Lower leg skin (tissue), 4 donors: ENCODE data around the gene COQ2. TPM values are rescaled to one million over a fixed set of nuclear protein-coding genes. Genes with fewer than 3 reads are reported as not detected.

ENCODE experiments used
- DNase-seq, 2 donors: peaks; one replicate each; pipeline ENCODE4 v3.0.0-alpha.2; 2019; ENCODE audit warnings: low spot score in 2 of 2
- H3K4me3 ChIP-seq: fragments of 200-600 bp; sonication (generic); 2 replicates; pipeline ENCODE4 v1.5.1; 2017; ENCODE audit warnings: mild to moderate bottlenecking, low read depth; ENCODE audit not compliant: poor library complexity, severe bottlenecking
- CTCF ChIP-seq, 3 donors: fragments of 450-650 bp; IDR thresholded peaks; one replicate each; pipeline ENCODE4 v1.5.1; 2016; ENCODE audit warnings: antibody characterized with exemption in 3 of 3, mild to moderate bottlenecking in 3 of 3, moderate library complexity in 2 of 3
- POLR2A ChIP-seq, 2 donors: fragments of 450-650 bp; IDR thresholded peaks; one replicate each; pipeline ENCODE4 v1.6.1; 2016 to 2017; ENCODE audit warnings: antibody characterized with exemption in 2 of 2, mild to moderate bottlenecking in 1 of 2, moderate library complexity in 1 of 2
- WGBS, 2 donors: methylation state at CpG; one replicate each; pipeline ENCODE4 v1.1.5; 2018; 5-methylcytosine and 5-hydroxymethylcytosine counted together
- intact Hi-C: fragments of 100-400 bp; cut with DNase I; formaldehyde crosslinking; loops from one replicate; pipeline ENCODE4 v1.15.0; 2023; ENCODE audit warnings: low total_unique reads
- total RNA-seq, 4 donors: library from RNA; depleted of rRNA; stranded (reverse); fragments of >200 nt; gene quantifications; one replicate each; pipeline ENCODE4 v1.1.0, GENCODE V29; 2016

COQ2 gene
- total RNA-seq, 4 donors from 2014 or later: 9.7 to 20.1 (median 12.6) TPM

- no peak for DNase-seq
- H3K4me3 ChIP-seq: no peak overlapping the region
- TF ChIP-seq POLR2A (IDR thresholded peaks at IDR 0.05) (no peak), CTCF (IDR thresholded peaks at IDR 0.05) (no peak)
- intact Hi-C loops: loop anchor here (5.0 kb wide), 1 partner anchor 211 kb away; no protein-coding TSS in a partner anchor
- WGBS, 2 donors: 87 to 91% methylated on average over 5 of the region's 5 CpGs
Measured at GRCh38 chr4:83272900-83273299, 11.7 kb downstream of the COQ2 start.

- 80 to 86% methylated on average over 1 of the region's 1 CpG for WGBS, 2 donors
- intact Hi-C loops: no loop called here
- H3K4me3 ChIP-seq: no peak overlapping the region
- TF ChIP-seq POLR2A (IDR thresholded peaks at IDR 0.05) (no peak), CTCF (IDR thresholded peaks at IDR 0.05) (no peak)
- DNase-seq: no peak
Measured at GRCh38 chr4:83269256-83269655, 15.3 kb downstream of the COQ2 start.

GRCh38 chr4:83268491-83268890 is 16.1 kb downstream of the COQ2 start:
- intact Hi-C loops: no loop called here
- TF ChIP-seq POLR2A (IDR thresholded peaks at IDR 0.05) (no peak), CTCF (IDR thresholded peaks at IDR 0.05) (no peak)
- no peak overlapping the region for H3K4me3 ChIP-seq
- DNase-seq: no peak
- WGBS, 2 donors: 50% methylated on average over 2 of the region's 2 CpGs

GRCh38 chr4:83267830-83268475 is 16.6 kb downstream of the COQ2 start:
- intact Hi-C loops: no loop called here
- no peak for DNase-seq
- TF ChIP-seq CTCF (IDR thresholded peaks at IDR 0.05) (no peak), POLR2A (IDR thresholded peaks at IDR 0.05) (no peak)
- WGBS, 2 donors: 86 to 91% methylated on average over 3 of the region's 3 CpGs
- no peak overlapping the region for H3K4me3 ChIP-seq

- no peak for DNase-seq
- 89 to 92% methylated on average over 7 of the region's 7 CpGs for WGBS, 2 donors
Measured at GRCh38 chr4:83267121-83267829, 17.3 kb downstream of the COQ2 start.

More at GRCh38 chr4:83267121-83267829, 17.3 kb downstream of the COQ2 start:
- H3K4me3 ChIP-seq: no peak overlapping the region
- TF ChIP-seq CTCF (IDR thresholded peaks at IDR 0.05) (no peak), POLR2A (IDR thresholded peaks at IDR 0.05) (no peak)
- intact Hi-C loops: no loop called here
